Ascending aorta (tissue), 2 donors: Measurements from ENCODE around the gene TCF15. TPM values are rescaled to one million over a fixed set of nuclear protein-coding genes. Genes with fewer than 3 reads are reported as not detected.

Experiments
- DNase-seq, 2 donors: peaks; one replicate each; pipeline ENCODE4 v3.0.0-alpha.2; 2019; ENCODE audit warnings: low spot score in 2 of 2
- H3K27ac ChIP-seq, 2 donors: fragments of 200-600 bp; sonication (generic); one replicate each; pipeline ENCODE4 v1.5.1; 2016 to 2017; ENCODE audit warnings: mild to moderate bottlenecking in 1 of 2
- H3K27me3 ChIP-seq: fragments of 200-600 bp; sonication (generic); one replicate; pipeline ENCODE4 v1.5.1; 2017
- H3K36me3 ChIP-seq, 2 donors: fragments of 200-600 bp; sonication (generic); one replicate each; pipeline ENCODE4 v1.5.1; 2016
- H3K4me1 ChIP-seq, 2 donors: fragments of 200-600 bp; sonication (generic); one replicate each; pipeline ENCODE4 v1.5.1; 2016 to 2017; ENCODE audit warnings: mild to moderate bottlenecking in 1 of 2
- H3K4me3 ChIP-seq, 2 donors: fragments of 200-600 bp; sonication (generic); one replicate each; pipeline ENCODE4 v1.5.1; 2016 to 2017; ENCODE audit warnings: mild to moderate bottlenecking in 1 of 2
- H3K9me3 ChIP-seq, 2 donors: fragments of 200-600 bp; sonication (generic); one replicate each; pipeline ENCODE4 v1.5.1; 2016
- CTCF ChIP-seq, 3 experiments: fragments of 200-600 bp in 2 of 3; fragments of 450-650 bp in 1 of 3; sonication (generic) in 2 of 3; IDR thresholded peaks; one replicate each; pipeline ENCODE4 v1.5.1; 2016 to 2019; ENCODE audit warnings: antibody characterized with exemption in 3 of 3, mild to moderate bottlenecking in 1 of 3, moderate library complexity in 1 of 3
- intact Hi-C: fragments of 100-400 bp; cut with DNase I; formaldehyde crosslinking; loops from one replicate; pipeline ENCODE4 v1.15.1; 2023
- total RNA-seq: library from RNA; depleted of rRNA; stranded (reverse); fragments of >200 nt; gene quantifications from one replicate; pipeline ENCODE4 v1.1.0, GENCODE V29; 2016

Gene TCF15
- total RNA-seq, 1 donor from 2014 or later, result 8.3 TPM

DNA sequence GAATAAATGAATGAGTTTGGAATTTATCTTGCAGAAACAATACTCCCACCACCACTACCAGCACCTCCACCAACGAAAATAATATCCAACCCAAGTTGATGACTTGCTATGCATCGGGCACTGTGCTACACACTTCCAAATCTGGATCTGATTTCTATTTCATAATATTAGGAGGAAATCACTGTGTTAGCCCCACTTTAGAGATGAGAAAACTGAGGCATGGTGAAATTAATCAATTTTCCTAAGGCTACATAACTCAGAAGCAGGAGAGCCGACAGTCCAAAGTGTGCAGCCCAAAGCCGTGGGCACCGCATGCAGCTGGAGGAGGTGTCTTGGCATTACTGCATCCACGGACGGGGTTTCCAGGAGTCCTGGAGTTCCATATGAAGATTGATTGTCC is 17.6 kb downstream of the TCF15 start:
- Histone ChIP-seq H3K9me3 (no peaks in the 10 kb centered on the region), H3K4me1 (no peaks in the 10 kb centered on the region), H3K36me3 (no peaks in the 10 kb centered on the region), H3K4me3 (no peak overlapping the region), H3K27ac (no peak overlapping the region), H3K27me3 (no peaks in the 10 kb centered on the region)
- no peak for DNase-seq
- intact Hi-C loops, result no loop called here
- TF ChIP-seq CTCF (IDR thresholded peaks at IDR 0.05), result no peak

DNA sequence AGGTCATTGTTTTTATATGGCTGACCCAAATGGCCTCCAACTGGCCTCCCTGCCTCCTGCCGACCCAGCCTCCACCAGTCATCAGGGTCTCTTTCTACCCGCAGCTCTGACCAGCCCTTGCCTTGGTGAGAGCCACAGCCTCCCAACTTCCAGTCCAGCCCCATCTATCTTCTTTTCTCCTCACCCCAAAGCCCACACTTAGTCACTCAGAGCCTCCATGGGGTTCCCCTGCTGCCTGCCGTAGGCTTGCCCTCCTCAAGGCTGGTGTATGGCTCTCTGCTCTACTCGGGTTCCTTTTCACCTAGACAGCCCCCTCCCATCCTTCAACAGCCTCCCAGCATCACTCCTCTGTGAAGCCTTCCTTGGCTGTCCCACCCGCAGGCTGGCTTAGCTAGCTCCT is 18.2 kb downstream of the TCF15 start:
- no peak overlapping the region for H3K4me3 ChIP-seq
- H3K36me3 ChIP-seq, result no peaks in the 10 kb centered on the region
- no peak for TF ChIP-seq CTCF (IDR thresholded peaks at IDR 0.05)
- no peak overlapping the region for H3K27ac ChIP-seq
- DNase-seq, result no peak
- H3K9me3 ChIP-seq, result no peaks in the 10 kb centered on the region
- no peaks in the 10 kb centered on the region for H3K27me3 ChIP-seq
- intact Hi-C loops, result no loop called here
- H3K4me1 ChIP-seq, result no peaks in the 10 kb centered on the region

- no peak overlapping the region for H3K27ac ChIP-seq
Measured at GRCh38 chr20:588932-589672, 21.0 kb downstream of the TCF15 start.

GRCh38 chr20:588476-588875 is 21.6 kb downstream of the TCF15 start:
- Histone ChIP-seq H3K4me1 (no peaks in the 10 kb centered on the region), H3K27me3 (no peaks in the 10 kb centered on the region), H3K27ac (no peak overlapping the region), H3K36me3 (no peaks in the 10 kb centered on the region), H3K9me3 (no peaks in the 10 kb centered on the region), H3K4me3 (no peak overlapping the region)
- no peak for TF ChIP-seq CTCF (IDR thresholded peaks at IDR 0.05)
- intact Hi-C loops, result no loop called here
- DNase-seq, result no peak

More at GRCh38 chr20:588932-589672, 21.0 kb downstream of the TCF15 start:
- no peak for TF ChIP-seq CTCF (IDR thresholded peaks at IDR 0.05)
- Histone ChIP-seq H3K4me3 (no peak overlapping the region), H3K36me3 (no peaks in the 10 kb centered on the region), H3K4me1 (no peaks in the 10 kb centered on the region), H3K9me3 (no peaks in the 10 kb centered on the region), H3K27me3 (no peaks in the 10 kb centered on the region)
- no peak for DNase-seq
- intact Hi-C loops, result no loop called here

DNA sequence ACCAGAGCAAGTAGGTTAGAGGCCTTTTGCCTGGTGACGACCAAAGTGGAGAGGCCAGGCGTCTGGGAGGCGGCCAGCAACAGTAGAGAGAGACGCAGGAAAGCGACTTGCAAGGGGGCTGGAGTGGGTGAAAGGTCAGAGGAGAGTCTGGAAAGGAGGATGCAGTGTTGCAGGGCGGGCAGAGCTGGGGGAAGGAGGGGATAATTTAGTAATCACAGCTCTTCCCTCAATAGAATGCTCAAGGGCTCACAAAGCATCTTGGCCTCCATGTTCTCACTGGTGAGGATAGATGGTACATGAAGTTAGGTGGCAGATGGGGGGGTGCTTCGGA is 25.2 kb downstream of the TCF15 start:
- intact Hi-C loops, result no loop called here
- no peak for TF ChIP-seq CTCF (IDR thresholded peaks at IDR 0.05)
- Histone ChIP-seq H3K27ac (no peak overlapping the region), H3K36me3 (no peaks in the 10 kb centered on the region), H3K4me3 (no peak overlapping the region), H3K9me3 (no peaks in the 10 kb centered on the region), H3K27me3 (no peaks in the 10 kb centered on the region), H3K4me1 (no peaks in the 10 kb centered on the region)
- no peak for DNase-seq
